SH-SY5Y (cell line): Measurements from ENCODE around the gene UST.

Experiments used
- GATA2 ChIP-seq: IDR thresholded peaks from 2 replicates; pipeline ENCODE4 v1.6.1; 2011; ENCODE audit warnings: mild to moderate bottlenecking, low read depth, low read length
- GATA3 ChIP-seq: IDR thresholded peaks from 2 replicates; pipeline ENCODE4 v1.6.1; 2011; ENCODE audit warnings: low read depth, mild to moderate bottlenecking, low read length, moderate library complexity

UST gene

DNA sequence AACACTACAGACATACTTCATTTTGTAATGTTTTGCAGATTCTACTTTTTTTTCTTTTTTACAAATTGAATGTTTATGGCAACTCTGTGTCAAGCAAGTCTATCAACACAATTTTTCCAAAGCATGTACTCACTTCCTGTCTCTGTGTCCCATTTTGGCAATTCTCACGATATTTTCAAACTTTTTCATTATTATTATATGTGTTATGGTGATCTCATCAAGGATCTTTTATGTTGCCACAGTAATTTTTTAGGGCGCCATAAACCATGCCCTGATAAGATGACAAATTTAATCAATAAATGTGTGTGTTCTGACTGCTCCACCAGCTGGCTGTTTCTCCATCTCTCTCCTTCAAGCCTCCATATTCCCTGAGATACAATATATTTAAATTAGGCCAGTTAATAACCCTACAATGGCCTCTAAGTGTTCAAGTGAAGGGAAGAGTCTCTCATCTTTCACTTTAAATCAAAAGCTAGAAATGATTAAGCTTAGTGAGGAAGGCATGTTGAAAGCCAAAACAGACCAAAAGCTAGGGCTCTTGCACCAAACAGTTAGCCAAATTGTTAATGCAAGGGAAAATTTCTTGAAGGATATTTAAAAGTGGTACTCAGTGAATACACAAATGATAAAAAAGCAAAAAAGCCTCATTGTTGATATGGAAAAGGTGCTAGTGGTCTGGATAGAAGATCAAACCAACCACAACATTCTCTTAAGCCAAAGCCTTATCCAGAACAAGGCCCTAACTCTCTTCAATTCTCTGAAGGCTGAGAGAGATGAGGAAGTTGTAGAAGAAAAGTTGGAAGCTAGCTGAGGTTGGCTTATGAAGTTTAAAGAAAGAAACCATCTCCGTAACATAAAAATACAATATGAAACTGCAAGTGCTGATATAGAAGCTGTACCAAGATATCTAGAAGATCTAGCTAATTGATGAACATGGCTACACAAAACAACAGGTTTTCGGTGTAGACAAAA lies 376.3 kb downstream of the UST start:
- TF ChIP-seq GATA3 (no peak), GATA2 (no peak)

DNA sequence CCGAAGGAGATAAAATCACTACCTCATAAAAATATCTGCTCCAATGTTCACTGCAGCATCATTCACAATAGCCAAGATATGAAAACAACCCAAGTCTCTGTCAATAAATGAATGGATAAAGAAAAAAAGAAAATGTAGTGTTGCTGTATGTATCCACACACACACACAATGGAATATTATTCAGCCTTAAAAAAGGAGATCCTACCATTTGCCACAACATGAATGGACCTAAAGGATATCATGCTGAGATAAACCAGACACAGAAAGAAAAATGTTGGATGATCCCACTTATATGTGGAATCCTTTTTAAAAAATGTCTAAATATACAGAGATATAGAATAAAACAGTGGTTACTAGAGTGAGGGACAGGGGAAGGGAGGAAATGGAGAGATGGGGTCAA lies 378.5 kb downstream of the UST start:
- TF ChIP-seq GATA2 (no peak), GATA3 (no peak)
